HEK293T (cell line): ENCODE data around the gene PXT1.

ENCODE experiments used
- CTCF ChIA-PET: fragments of 350-600 bp; formaldehyde crosslinking; extraction: SDS; loops from one replicate; lab custom pipeline; 2021; ENCODE audit warnings: antibody characterized with exemption, inconsistent platforms; lab: Yijun Ruan, JAX
- POLR2A ChIA-PET: fragments of 350-600 bp; formaldehyde crosslinking; extraction: SDS; loops from one replicate; lab custom pipeline; 2020; ENCODE audit warnings: antibody characterized with exemption, inconsistent platforms; lab: Yijun Ruan, JAX
- DNase-seq: peaks from one replicate; pipeline ENCODE4 v3.0.0; 2012; ENCODE audit warnings: mixed read lengths; ENCODE audit errors: extremely low spot score
- ARNT ChIP-seq: fragments of 450-650 bp; IDR thresholded peaks from 2 replicates; pipeline ENCODE4 v1.6.1; 2017; ENCODE audit warnings: mild to moderate bottlenecking
- BHLHE40 ChIP-seq: fragments of 450-650 bp; IDR thresholded peaks from 2 replicates; pipeline ENCODE4 v1.6.1; 2016; ENCODE audit warnings: mild to moderate bottlenecking, moderate library complexity, borderline replicate concordance
- CTBP1 ChIP-seq: fragments of 450-650 bp; IDR thresholded peaks from 2 replicates; pipeline ENCODE4 v1.6.1; 2016; ENCODE audit warnings: borderline replicate concordance
- ELF4 ChIP-seq: fragments of 450-650 bp; IDR thresholded peaks from 2 replicates; pipeline ENCODE4 v1.6.1; 2017; ENCODE audit warnings: antibody characterized with exemption
- FOXA1 ChIP-seq: fragments of 450-650 bp; IDR thresholded peaks from 2 replicates; pipeline ENCODE4 v1.6.1; 2016; ENCODE audit warnings: mild to moderate bottlenecking
- FOXK2 ChIP-seq: fragments of 450-650 bp; IDR thresholded peaks from 2 replicates; pipeline ENCODE4 v1.6.1; 2016; ENCODE audit warnings: mild to moderate bottlenecking
- FOXM1 ChIP-seq: fragments of 450-650 bp; IDR thresholded peaks from 2 replicates; pipeline ENCODE4 v1.6.1; 2017; ENCODE audit warnings: mild to moderate bottlenecking, borderline replicate concordance
- HDGF ChIP-seq: fragments of 450-650 bp; IDR thresholded peaks from 2 replicates; pipeline ENCODE4 v1.6.1; 2017; ENCODE audit warnings: antibody characterized with exemption, borderline replicate concordance
- L3MBTL2 ChIP-seq: fragments of 450-650 bp; conservative IDR thresholded peaks from 2 replicates; pipeline ENCODE4 v1.6.1; 2016; ENCODE audit warnings: mild to moderate bottlenecking
- LEF1 ChIP-seq: fragments of 450-650 bp; IDR thresholded peaks from 2 replicates; pipeline ENCODE4 v1.6.1; 2017; ENCODE audit warnings: mild to moderate bottlenecking, borderline replicate concordance
- NFRKB ChIP-seq: fragments of 450-650 bp; IDR thresholded peaks from 2 replicates; pipeline ENCODE4 v1.6.1; 2016; ENCODE audit warnings: mild to moderate bottlenecking, moderate library complexity
- SP1 ChIP-seq: fragments of 450-650 bp; IDR thresholded peaks from 2 replicates; pipeline ENCODE4 v1.6.1; 2017
- SUZ12 ChIP-seq: fragments of 450-650 bp; IDR thresholded peaks from 2 replicates; pipeline ENCODE4 v1.6.1; 2016; ENCODE audit warnings: mild to moderate bottlenecking
- TARDBP ChIP-seq: fragments of 450-650 bp; IDR thresholded peaks from 2 replicates; pipeline ENCODE4 v1.6.1; 2016
- ZNF384 ChIP-seq: fragments of 450-650 bp; IDR thresholded peaks from 2 replicates; pipeline ENCODE4 v1.6.1; 2016
- TF ChIP-seq, protein P1 (sequence below): fragments of 450-650 bp; IDR thresholded peaks from 2 replicates; pipeline ENCODE4 v1.6.1; 2016

Gene PXT1

DNA sequence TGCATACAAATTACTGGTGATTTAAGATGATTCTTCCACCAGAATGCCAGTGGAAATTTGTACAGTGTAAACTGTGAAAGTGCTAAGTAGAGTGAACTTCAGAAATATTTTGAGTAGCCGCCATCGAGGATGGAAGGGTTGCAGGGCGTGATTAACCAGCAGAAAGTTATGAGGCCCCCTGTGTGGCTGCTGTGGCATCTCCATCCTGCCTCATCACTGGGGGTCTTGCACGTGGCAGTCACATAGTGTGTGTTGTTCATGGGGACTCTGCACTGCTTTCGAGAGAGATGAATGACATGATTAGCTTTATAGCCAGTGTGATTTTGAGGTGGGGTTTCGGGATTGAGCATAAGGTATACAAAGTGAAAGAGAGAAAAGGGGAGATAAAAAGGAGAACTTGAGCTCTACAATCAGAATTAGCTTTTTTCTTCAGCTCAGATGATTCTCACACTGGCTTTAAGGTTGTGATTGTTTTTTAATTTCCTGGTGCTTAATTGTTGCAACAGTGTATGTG lies 26.6 kb upstream of the PXT1 start:
- no peak for DNase-seq
- ChIA-PET CTCF (no interaction called here), POLR2A (no interaction called here)
- no peak for TF ChIP-seq NFRKB
- TF ChIP-seq SP1: no peak
- no peak for TF ChIP-seq SUZ12
- TF ChIP-seq ARNT: no peak
- no peak for TF ChIP-seq BHLHE40
- TF ChIP-seq, protein P1, sequence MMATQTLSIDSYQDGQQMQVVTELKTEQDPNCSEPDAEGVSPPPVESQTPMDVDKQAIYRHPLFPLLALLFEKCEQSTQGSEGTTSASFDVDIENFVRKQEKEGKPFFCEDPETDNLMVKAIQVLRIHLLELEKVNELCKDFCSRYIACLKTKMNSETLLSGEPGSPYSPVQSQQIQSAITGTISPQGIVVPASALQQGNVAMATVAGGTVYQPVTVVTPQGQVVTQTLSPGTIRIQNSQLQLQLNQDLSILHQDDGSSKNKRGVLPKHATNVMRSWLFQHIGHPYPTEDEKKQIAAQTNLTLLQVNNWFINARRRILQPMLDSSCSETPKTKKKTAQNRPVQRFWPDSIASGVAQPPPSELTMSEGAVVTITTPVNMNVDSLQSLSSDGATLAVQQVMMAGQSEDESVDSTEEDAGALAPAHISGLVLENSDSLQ: no peak
- no peak for TF ChIP-seq L3MBTL2
- TF ChIP-seq LEF1: no peak
- no peak for TF ChIP-seq FOXK2
- no peak for TF ChIP-seq ELF4

DNA sequence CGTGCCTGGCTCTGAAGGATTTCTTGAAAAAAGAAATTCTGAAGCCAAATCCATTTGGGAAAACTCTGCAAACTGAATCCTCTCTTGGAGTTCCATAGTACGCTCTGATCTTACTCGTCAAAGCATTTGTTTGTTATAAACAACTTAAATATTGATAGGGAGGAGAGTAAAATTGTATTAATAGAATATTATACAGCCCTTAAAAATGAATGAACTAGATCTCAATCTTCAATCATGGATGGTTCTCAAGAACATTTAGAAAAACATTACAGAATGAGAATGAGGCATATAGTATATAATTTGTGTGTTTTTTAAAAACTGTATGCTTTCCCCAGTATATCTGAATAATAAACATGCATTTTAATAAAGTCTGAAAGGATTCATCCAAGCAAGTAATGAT lies 25.0 kb upstream of the PXT1 start:
- no peak for TF ChIP-seq ARNT
- no peak for TF ChIP-seq FOXK2
- ChIA-PET POLR2A (no interaction called here), CTCF (no interaction called here)
- no peak for DNase-seq

DNA sequence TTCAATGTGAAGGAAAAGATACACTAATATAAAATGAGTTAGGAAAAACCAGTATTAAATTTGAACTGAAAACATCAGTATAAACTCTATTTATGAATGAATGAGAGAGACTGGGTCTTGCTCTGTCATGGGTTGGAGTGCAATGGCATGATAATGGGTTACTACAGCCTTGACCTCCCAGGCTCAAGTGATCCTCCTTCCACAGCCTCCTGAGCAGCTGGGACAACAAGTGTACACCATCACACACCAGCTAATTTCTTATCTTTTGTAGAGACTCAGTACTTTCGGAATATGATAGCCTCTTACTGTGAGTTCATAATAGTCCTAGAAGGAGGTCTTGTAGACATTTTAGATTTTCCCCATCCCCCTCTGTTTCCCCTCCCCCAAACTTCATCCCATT lies 21.6 kb upstream of the PXT1 start:
- TF ChIP-seq SP1: no peak
- no peak for TF ChIP-seq FOXA1
- TF ChIP-seq SUZ12: no peak
- no peak for TF ChIP-seq FOXM1
- TF ChIP-seq ZNF384: no peak
- TF ChIP-seq NFRKB: no peak
- TF ChIP-seq TARDBP: no peak
- no peak for TF ChIP-seq LEF1
- TF ChIP-seq, protein P1: no peak
- no peak for TF ChIP-seq FOXK2
- TF ChIP-seq CTBP1: no peak
- TF ChIP-seq BHLHE40: no peak
- no peak for TF ChIP-seq L3MBTL2
- TF ChIP-seq ARNT: no peak
- TF ChIP-seq HDGF: no peak
- no peak for TF ChIP-seq ELF4
- ChIA-PET CTCF (no interaction called here), POLR2A (no interaction called here)
- DNase-seq: no peak

DNA sequence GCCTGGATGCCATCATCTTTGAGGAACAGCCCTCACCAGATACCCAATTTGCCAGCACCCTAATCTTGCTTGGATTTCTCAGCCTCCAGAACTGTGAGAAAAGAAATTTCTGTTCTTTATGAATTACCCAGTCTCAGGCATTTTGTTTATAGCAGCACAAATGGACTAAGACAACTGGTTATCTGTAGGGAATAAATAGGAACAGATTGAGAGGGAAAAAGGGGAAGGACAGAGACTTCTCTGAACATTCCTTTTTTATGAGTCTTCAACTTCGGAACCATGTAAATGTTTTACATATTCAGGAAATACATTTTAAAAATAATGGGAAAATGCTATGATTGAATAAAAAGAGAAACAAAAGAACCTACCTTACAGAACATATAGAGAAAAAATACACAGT lies 21.0 kb upstream of the PXT1 start:
- TF ChIP-seq SP1: no peak
- TF ChIP-seq TARDBP: no peak
- no peak for TF ChIP-seq ELF4
- TF ChIP-seq BHLHE40: no peak
- no peak for TF ChIP-seq SUZ12
- TF ChIP-seq ZNF384: no peak
- no peak for TF ChIP-seq CTBP1
- no peak for TF ChIP-seq ARNT
- TF ChIP-seq HDGF: no peak
- no peak for TF ChIP-seq FOXA1
- no peak for TF ChIP-seq FOXM1
- TF ChIP-seq L3MBTL2: no peak
- no peak for TF ChIP-seq FOXK2
- TF ChIP-seq NFRKB: no peak
- no peak for TF ChIP-seq LEF1
- TF ChIP-seq, protein P1: no peak
- CTCF ChIA-PET: no interaction called here
- no peak for DNase-seq
- POLR2A ChIA-PET: no interaction called here

DNA sequence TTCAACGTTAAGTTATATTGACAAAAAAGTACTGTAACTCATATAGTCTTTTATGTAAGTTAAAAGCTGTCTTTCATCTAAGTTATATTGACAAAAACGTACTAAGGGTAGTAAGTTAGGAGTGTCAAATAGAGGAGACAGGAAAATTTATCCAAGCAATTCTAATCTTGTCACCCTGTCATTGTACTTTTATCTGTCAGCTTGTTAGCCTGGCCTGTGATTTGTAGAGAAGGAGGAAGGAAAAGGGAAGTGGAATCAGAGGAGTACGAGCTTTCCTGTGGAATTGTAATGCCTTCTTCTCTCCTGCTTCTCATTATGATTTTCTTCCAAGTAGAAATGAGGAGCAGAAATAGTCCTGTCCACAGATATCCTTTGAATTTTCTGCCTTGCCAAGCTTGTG lies 19.0 kb upstream of the PXT1 start:
- ChIA-PET POLR2A (interaction anchor here (1.0 kb wide), 1 partner anchor 38 kb away, joined by 4 read pairs; no protein-coding TSS in a partner anchor), CTCF (interaction anchor here (0.7 kb wide), 1 partner anchor 22 kb away, joined by 3 read pairs; no protein-coding TSS in a partner anchor)
- no peak for TF ChIP-seq LEF1
- no peak for TF ChIP-seq CTBP1
- no peak for TF ChIP-seq ZNF384
- no peak for TF ChIP-seq SUZ12
- no peak for TF ChIP-seq SP1
- TF ChIP-seq, protein P1: 0 out of 2 replicates have a peak, but pooled peaks have one; percentile 4
- no peak for DNase-seq

DNA sequence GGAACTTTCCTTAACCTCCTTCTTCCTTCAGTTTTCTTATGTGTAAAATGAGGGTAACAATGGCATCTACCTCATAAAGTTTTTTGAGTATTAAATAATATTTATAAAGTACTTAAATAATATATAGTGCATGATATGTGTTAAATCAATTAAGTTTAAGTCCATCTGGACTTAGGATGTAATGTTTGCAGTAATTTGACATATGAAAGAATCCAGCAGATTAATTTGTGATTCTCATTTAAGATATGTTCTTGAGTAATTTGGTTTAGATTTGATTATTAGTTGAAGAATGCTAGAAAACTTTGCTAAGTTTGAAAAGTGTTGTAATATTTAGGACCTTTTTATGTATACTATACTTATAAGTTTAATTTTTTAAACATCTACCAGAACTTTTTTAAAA lies 18.3 kb upstream of the PXT1 start:
- TF ChIP-seq CTBP1 (no peak), FOXA1 (no peak), FOXM1 (no peak), ARNT (no peak), BHLHE40 (no peak), LEF1 (no peak)
- no peak for DNase-seq
- CTCF ChIA-PET: no interaction called here
- POLR2A ChIA-PET: interaction anchor here (1.0 kb wide), 1 partner anchor 38 kb away, joined by 4 read pairs; no protein-coding TSS in a partner anchor
